SKM-1 treated with dmso at 0.1 percent for 144 hours (cell line): ENCODE data around the gene EVI2A.

ENCODE experiments used
- DNase-seq: peaks from one replicate; lab custom pipeline; 2025; ENCODE audit not compliant: unreplicated experiment; lab: John Stamatoyannopoulos, UW

EVI2A gene

GRCh38 chr17:31279401-31279800 lies 42.0 kb downstream of the EVI2A start:
- DNase-seq = no peak

GRCh38 chr17:31275116-31275515 lies 46.3 kb downstream of the EVI2A start:
- no peak for DNase-seq

- DNase-seq = peak; percentile 81
Observed at GRCh38 chr17:31274252-31274651, 47.2 kb downstream of the EVI2A start.

- DNase-seq = no peak
Observed at GRCh38 chr17:31273516-31273915, 47.9 kb downstream of the EVI2A start.

GRCh38 chr17:31272803-31273202 lies 48.6 kb downstream of the EVI2A start:
- DNase-seq = no peak

- DNase-seq = no peak
Observed at GRCh38 chr17:31272236-31272635, 49.2 kb downstream of the EVI2A start.

GRCh38 chr17:31269578-31269983 lies 51.8 kb downstream of the EVI2A start:
- DNase-seq = no peak

- no peak for DNase-seq
Observed at GRCh38 chr17:31269036-31269577, 52.3 kb downstream of the EVI2A start.
